ENCODE data around the gene CAT.
A peak's percentile ranks its signal among the peaks of the same experiment; 100 is the strongest.

The CAT gene

DNA sequence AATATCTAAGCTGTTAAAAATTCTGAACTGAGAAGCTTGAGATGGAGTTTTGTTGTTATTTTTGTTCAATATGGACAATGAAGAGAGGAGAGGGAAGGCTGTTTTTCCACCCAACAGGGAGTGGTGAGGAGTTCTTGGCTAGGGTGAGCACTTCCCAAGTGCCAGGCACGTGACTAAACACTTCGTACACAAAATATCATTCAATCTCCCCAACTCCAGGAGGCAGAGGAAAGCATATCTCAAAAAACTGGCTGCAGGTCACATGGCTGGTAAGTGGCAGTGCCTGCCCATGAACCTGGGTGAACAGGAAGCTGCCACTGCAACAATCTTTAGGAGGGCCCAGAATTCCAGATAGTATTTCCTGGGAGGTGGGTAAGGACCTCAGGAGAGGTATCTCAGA, 63.2 kb downstream of the CAT start:
- TF ChIP-seq ZNF565 (CRISPR knock-in tag; conservative IDR thresholded peaks at IDR 0.05; ENCODE audit: low read depth) (no peak), RARB (CRISPR knock-in tag; IDR thresholded peaks at IDR 0.05) (no peak), ARNTL (CRISPR knock-in tag; IDR thresholded peaks at IDR 0.05; ENCODE audit: borderline replicate concordance, low read depth) (no peak), PPARA (CRISPR knock-in tag; IDR thresholded peaks at IDR 0.05; ENCODE audit: borderline replicate concordance) (no peak), TOX (CRISPR knock-in tag; IDR thresholded peaks at IDR 0.05; ENCODE audit: borderline replicate concordance) (no peak)
- no peak for ATAC-seq

DNA sequence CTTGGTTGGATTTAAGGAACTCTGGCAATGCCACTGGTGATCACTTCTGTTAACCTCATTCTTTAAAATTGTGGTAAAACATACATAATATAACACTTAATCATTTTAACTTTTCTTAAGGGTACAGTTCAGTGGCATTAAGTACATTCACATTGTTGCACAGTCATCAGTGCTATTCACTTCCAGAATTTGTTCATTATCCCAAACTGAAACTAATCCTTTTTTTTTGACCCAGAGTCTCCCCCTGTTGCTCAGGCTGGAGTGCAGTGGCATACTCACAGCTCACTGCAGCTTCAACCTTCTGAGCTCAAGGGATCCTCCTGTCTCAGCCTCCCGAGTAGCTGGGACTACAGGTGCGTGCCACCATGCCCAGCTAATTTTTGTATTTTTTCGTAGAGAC, 64.2 kb downstream of the CAT start:
- TF ChIP-seq, protein P1, sequence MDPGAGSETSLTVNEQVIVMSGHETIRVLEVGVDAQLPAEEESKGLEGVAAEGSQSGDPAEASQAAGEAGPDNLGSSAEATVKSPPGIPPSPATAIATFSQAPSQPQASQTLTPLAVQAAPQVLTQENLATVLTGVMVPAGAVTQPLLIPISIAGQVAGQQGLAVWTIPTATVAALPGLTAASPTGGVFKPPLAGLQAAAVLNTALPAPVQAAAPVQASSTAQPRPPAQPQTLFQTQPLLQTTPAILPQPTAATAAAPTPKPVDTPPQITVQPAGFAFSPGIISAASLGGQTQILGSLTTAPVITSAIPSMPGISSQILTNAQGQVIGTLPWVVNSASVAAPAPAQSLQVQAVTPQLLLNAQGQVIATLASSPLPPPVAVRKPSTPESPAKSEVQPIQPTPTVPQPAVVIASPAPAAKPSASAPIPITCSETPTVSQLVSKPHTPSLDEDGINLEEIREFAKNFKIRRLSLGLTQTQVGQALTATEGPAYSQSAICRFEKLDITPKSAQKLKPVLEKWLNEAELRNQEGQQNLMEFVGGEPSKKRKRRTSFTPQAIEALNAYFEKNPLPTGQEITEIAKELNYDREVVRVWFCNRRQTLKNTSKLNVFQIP (CRISPR knock-in tag; IDR thresholded peaks at IDR 0.05; ENCODE audit: borderline replicate concordance, low read depth) = no peak
- no peak for TF ChIP-seq RARB (CRISPR knock-in tag; IDR thresholded peaks at IDR 0.05)
- no peak for TF ChIP-seq TOX (CRISPR knock-in tag; IDR thresholded peaks at IDR 0.05; ENCODE audit: borderline replicate concordance)
- TF ChIP-seq ISL1 (CRISPR knock-in tag; IDR thresholded peaks at IDR 0.05) = no peak
- TF ChIP-seq ZNF565 (CRISPR knock-in tag; conservative IDR thresholded peaks at IDR 0.05; ENCODE audit: low read depth) = no peak
- no peak for TF ChIP-seq ZC3H10 (CRISPR knock-in tag; IDR thresholded peaks at IDR 0.05)
- TF ChIP-seq ZNF8 (CRISPR knock-in tag; IDR thresholded peaks at IDR 0.05) = no peak
- TF ChIP-seq SNAI2 (CRISPR knock-in tag; IDR thresholded peaks at IDR 0.05) = no peak
- TF ChIP-seq TCF4 (CRISPR knock-in tag; IDR thresholded peaks at IDR 0.05; ENCODE audit: borderline replicate concordance) = no peak
- TF ChIP-seq ZFP30 (CRISPR knock-in tag; IDR thresholded peaks at IDR 0.05) = no peak
- TF ChIP-seq BACH2 (CRISPR knock-in tag; IDR thresholded peaks at IDR 0.05; ENCODE audit: borderline replicate concordance) = no peak
- TF ChIP-seq, protein P2, sequence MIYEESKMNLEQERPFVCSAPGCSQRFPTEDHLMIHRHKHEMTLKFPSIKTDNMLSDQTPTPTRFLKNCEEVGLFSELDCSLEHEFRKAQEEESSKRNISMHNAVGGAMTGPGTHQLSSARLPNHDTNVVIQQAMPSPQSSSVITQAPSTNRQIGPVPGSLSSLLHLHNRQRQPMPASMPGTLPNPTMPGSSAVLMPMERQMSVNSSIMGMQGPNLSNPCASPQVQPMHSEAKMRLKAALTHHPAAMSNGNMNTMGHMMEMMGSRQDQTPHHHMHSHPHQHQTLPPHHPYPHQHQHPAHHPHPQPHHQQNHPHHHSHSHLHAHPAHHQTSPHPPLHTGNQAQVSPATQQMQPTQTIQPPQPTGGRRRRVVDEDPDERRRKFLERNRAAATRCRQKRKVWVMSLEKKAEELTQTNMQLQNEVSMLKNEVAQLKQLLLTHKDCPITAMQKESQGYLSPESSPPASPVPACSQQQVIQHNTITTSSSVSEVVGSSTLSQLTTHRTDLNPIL (CRISPR knock-in tag; IDR thresholded peaks at IDR 0.05; ENCODE audit: low read depth) = no peak
- no peak for TF ChIP-seq PPARA (CRISPR knock-in tag; IDR thresholded peaks at IDR 0.05; ENCODE audit: borderline replicate concordance)
- TF ChIP-seq, protein P3, sequence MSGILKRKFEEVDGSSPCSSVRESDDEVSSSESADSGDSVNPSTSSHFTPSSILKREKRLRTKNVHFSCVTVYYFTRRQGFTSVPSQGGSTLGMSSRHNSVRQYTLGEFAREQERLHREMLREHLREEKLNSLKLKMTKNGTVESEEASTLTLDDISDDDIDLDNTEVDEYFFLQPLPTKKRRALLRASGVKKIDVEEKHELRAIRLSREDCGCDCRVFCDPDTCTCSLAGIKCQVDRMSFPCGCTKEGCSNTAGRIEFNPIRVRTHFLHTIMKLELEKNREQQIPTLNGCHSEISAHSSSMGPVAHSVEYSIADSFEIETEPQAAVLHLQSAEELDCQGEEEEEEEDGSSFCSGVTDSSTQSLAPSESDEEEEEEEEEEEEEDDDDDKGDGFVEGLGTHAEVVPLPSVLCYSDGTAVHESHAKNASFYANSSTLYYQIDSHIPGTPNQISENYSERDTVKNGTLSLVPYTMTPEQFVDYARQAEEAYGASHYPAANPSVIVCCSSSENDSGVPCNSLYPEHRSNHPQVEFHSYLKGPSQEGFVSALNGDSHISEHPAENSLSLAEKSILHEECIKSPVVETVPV (CRISPR knock-in tag; IDR thresholded peaks at IDR 0.05) = no peak
- TF ChIP-seq, protein P4, sequence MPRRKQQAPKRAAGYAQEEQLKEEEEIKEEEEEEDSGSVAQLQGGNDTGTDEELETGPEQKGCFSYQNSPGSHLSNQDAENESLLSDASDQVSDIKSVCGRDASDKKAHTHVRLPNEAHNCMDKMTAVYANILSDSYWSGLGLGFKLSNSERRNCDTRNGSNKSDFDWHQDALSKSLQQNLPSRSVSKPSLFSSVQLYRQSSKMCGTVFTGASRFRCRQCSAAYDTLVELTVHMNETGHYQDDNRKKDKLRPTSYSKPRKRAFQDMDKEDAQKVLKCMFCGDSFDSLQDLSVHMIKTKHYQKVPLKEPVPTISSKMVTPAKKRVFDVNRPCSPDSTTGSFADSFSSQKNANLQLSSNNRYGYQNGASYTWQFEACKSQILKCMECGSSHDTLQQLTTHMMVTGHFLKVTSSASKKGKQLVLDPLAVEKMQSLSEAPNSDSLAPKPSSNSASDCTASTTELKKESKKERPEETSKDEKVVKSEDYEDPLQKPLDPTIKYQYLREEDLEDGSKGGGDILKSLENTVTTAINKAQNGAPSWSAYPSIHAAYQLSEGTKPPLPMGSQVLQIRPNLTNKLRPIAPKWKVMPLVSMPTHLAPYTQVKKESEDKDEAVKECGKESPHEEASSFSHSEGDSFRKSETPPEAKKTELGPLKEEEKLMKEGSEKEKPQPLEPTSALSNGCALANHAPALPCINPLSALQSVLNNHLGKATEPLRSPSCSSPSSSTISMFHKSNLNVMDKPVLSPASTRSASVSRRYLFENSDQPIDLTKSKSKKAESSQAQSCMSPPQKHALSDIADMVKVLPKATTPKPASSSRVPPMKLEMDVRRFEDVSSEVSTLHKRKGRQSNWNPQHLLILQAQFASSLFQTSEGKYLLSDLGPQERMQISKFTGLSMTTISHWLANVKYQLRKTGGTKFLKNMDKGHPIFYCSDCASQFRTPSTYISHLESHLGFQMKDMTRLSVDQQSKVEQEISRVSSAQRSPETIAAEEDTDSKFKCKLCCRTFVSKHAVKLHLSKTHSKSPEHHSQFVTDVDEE (CRISPR knock-in tag; IDR thresholded peaks at IDR 0.05) = no peak
- no peak for TF ChIP-seq ARNTL (CRISPR knock-in tag; IDR thresholded peaks at IDR 0.05; ENCODE audit: borderline replicate concordance, low read depth)
- TF ChIP-seq ESRRG (CRISPR knock-in tag; IDR thresholded peaks at IDR 0.05) = no peak
- no peak for TF ChIP-seq CSDC2 (CRISPR knock-in tag; IDR thresholded peaks at IDR 0.05)
- TF ChIP-seq ZNF70 (CRISPR knock-in tag; IDR thresholded peaks at IDR 0.05) = no peak
- ATAC-seq = 0 out of 3 replicates have a peak, but pooled peaks have one; percentile 27

DNA sequence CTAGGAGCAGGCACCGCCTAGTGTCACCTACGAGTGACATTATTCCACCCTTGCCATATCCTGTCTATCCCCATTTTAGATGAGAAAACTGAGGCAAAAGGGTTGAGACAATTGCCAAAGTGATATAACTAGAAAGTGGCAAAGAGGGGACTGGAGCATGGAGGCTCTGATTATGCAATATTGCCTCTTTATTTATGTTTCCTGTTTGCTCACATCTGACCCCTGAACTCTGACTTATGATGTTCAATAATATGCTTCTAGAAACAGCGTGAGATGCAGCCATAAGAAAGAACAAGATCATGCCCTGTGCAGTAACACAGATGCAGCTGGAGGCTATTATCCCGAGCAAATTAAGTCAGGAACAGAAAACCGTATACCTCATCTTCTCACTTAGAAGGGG, 67.1 kb downstream of the CAT start:
- TF ChIP-seq ESRRG (CRISPR knock-in tag; IDR thresholded peaks at IDR 0.05) (no peak), ZNF70 (CRISPR knock-in tag; IDR thresholded peaks at IDR 0.05) (no peak), TCF4 (CRISPR knock-in tag; IDR thresholded peaks at IDR 0.05; ENCODE audit: borderline replicate concordance) (no peak), ZNF565 (CRISPR knock-in tag; conservative IDR thresholded peaks at IDR 0.05; ENCODE audit: low read depth) (no peak), ARNTL (CRISPR knock-in tag; IDR thresholded peaks at IDR 0.05; ENCODE audit: borderline replicate concordance, low read depth) (no peak), ISL1 (CRISPR knock-in tag; IDR thresholded peaks at IDR 0.05) (no peak), GLIS3 (CRISPR knock-in tag; IDR thresholded peaks at IDR 0.05) (no peak), ZC3H10 (CRISPR knock-in tag; IDR thresholded peaks at IDR 0.05) (no peak), CSDC2 (CRISPR knock-in tag; IDR thresholded peaks at IDR 0.05) (no peak), ZFP30 (CRISPR knock-in tag; IDR thresholded peaks at IDR 0.05) (no peak), PPARA (CRISPR knock-in tag; IDR thresholded peaks at IDR 0.05; ENCODE audit: borderline replicate concordance) (no peak), OSR1 (CRISPR knock-in tag; IDR thresholded peaks at IDR 0.05) (no peak), RARB (CRISPR knock-in tag; IDR thresholded peaks at IDR 0.05) (no peak)
- TF ChIP-seq, protein P1 (CRISPR knock-in tag; IDR thresholded peaks at IDR 0.05; ENCODE audit: borderline replicate concordance, low read depth) = no peak
- TF ChIP-seq, protein P3 (CRISPR knock-in tag; IDR thresholded peaks at IDR 0.05) = no peak
- TF ChIP-seq, protein P2 (CRISPR knock-in tag; IDR thresholded peaks at IDR 0.05; ENCODE audit: low read depth) = no peak
- no peak for ATAC-seq
